Colonic mucosa (tissue), 4 donors: ENCODE results near the gene GCC2. TPM values are rescaled to one million over a fixed set of nuclear protein-coding genes. Genes with fewer than 3 reads are reported as not detected.
A peak's percentile ranks its signal among the peaks of the same experiment; 100 is the strongest.

Source experiments
- DNase-seq: peaks from one replicate; pipeline ENCODE4 v3.0.0-alpha.2; 2020
- H3K27ac ChIP-seq: fragments of 200-600 bp; one replicate; pipeline ENCODE4 v1.8.0; 2021
- H3K27me3 ChIP-seq: fragments of 200-600 bp; one replicate; pipeline ENCODE4 v1.8.0; 2021
- H3K36me3 ChIP-seq: fragments of 200-600 bp; one replicate; pipeline ENCODE4 v1.8.0; 2021
- H3K4me1 ChIP-seq: fragments of 200-600 bp; one replicate; pipeline ENCODE4 v1.8.0; 2021; ENCODE audit warnings: mild to moderate bottlenecking
- H3K4me3 ChIP-seq: fragments of 200-600 bp; one replicate; pipeline ENCODE4 v1.8.0; 2021
- H3K9ac ChIP-seq, 2 donors: one replicate each; pipeline ENCODE4 v1.7.0; 2013; ENCODE audit warnings: control low read depth in 2 of 2, low read depth in 2 of 2, low read length in 2 of 2
- H3K9me3 ChIP-seq: fragments of 200-600 bp; one replicate; pipeline ENCODE4 v1.8.0; 2021
- CTCF ChIP-seq: fragments of 200-600 bp; IDR thresholded peaks from one replicate; pipeline ENCODE4 v1.8.0; 2022; ENCODE audit warnings: antibody characterized with exemption, mild to moderate bottlenecking
- intact Hi-C: fragments of 100-400 bp; cut with DNase I; formaldehyde crosslinking; loops from one replicate; pipeline ENCODE4 v1.14.1; 2022
- total RNA-seq, 2 donors: library from RNA; stranded (reverse); fragmentation: NEBNext Ultra II Directional in 1 of 2; extraction: Animal tissue kit (Norgen Biotek cat#: 25700) in 1 of 2; gene quantifications; one replicate each; pipeline ENCODE4 v1.2.1, GENCODE V29; 2021
- donor health status: healthy.
- donor health status: DM: no; HTN: no; CAD: no.
- donor health status: DM: no; HTN: no; CAD: no.

The GCC2 gene
- total RNA-seq, 2 donors from 2014 or later = 57.9 to 101 TPM

- Histone ChIP-seq H3K27me3 (no peaks in the 10 kb centered on the region), H3K4me1 (no peaks in the 10 kb centered on the region), H3K4me3 (no peak overlapping the region), H3K9ac (no peak overlapping the region), H3K27ac (no peak overlapping the region), H3K9me3 (no peaks in the 10 kb centered on the region), H3K36me3 (no peaks in the 10 kb centered on the region)
- no peak for TF ChIP-seq CTCF
- DNase-seq = no peak
- intact Hi-C loops = loop anchor here (10.0 kb wide), 2 partner anchors 170 to 200 kb away; no protein-coding TSS in a partner anchor
Observed at GRCh38 chr2:108414256-108414876, 34.6 kb upstream of the GCC2 start.

- Histone ChIP-seq H3K9ac (no peak overlapping the region), H3K9me3 (no peaks in the 10 kb centered on the region), H3K4me1 (no peaks in the 10 kb centered on the region), H3K4me3 (no peak overlapping the region), H3K36me3 (no peaks in the 10 kb centered on the region), H3K27ac (no peak overlapping the region), H3K27me3 (no peaks in the 10 kb centered on the region)
- no peak for DNase-seq
- intact Hi-C loops = loop anchor here (10.0 kb wide), 2 partner anchors 170 to 200 kb away; no protein-coding TSS in a partner anchor
- TF ChIP-seq CTCF = no peak
Observed at GRCh38 chr2:108414945-108415344, 34.1 kb upstream of the GCC2 start.

- no peaks in the 10 kb centered on the region for H3K27me3 ChIP-seq
- peak; percentile 28 for TF ChIP-seq CTCF
- no peak for DNase-seq
Observed at GRCh38 chr2:108417254-108417653, 31.8 kb upstream of the GCC2 start.

GRCh38 chr2:108418416-108418815 lies 30.6 kb upstream of the GCC2 start:
- Histone ChIP-seq H3K36me3 (no peaks in the 10 kb centered on the region), H3K4me3 (no peak overlapping the region), H3K4me1 (no peaks in the 10 kb centered on the region), H3K27ac (no peak overlapping the region), H3K27me3 (no peaks in the 10 kb centered on the region), H3K9ac (no peak overlapping the region), H3K9me3 (no peaks in the 10 kb centered on the region)
- intact Hi-C loops = loop anchor here (10.0 kb wide), 2 partner anchors 166 to 204 kb away; no protein-coding TSS in a partner anchor
- no peak for DNase-seq
- TF ChIP-seq CTCF = no peak

More at GRCh38 chr2:108417254-108417653, 31.8 kb upstream of the GCC2 start:
- intact Hi-C loops = loop anchor here (10.0 kb wide), 2 partner anchors 168 to 202 kb away; no protein-coding TSS in a partner anchor
- Histone ChIP-seq H3K9me3 (no peaks in the 10 kb centered on the region), H3K4me3 (no peak overlapping the region), H3K9ac (no peak overlapping the region), H3K36me3 (no peaks in the 10 kb centered on the region), H3K27ac (no peak overlapping the region), H3K4me1 (no peaks in the 10 kb centered on the region)

- intact Hi-C loops = no loop called here
- Histone ChIP-seq H3K36me3 (no peaks in the 10 kb centered on the region), H3K4me1 (no peaks in the 10 kb centered on the region), H3K4me3 (no peak overlapping the region), H3K9ac (no peak overlapping the region), H3K27me3 (no peaks in the 10 kb centered on the region), H3K9me3 (no peaks in the 10 kb centered on the region), H3K27ac (no peak overlapping the region)
- no peak for TF ChIP-seq CTCF
- no peak for DNase-seq
Observed at GRCh38 chr2:108423067-108423466, 25.9 kb upstream of the GCC2 start.
